ENCODE data around the gene EBP.

GRCh38 chrX:48492293-48492910 is 29.2 kb upstream of the EBP start:
- TF ChIP-seq CTCF (IDR thresholded peaks at IDR 0.05; ENCODE audit: extremely low read depth in 1 of 2, insufficient read depth in 1 of 2, low read depth in 1 of 2, low read length in 2 of 2): no peak
- TF ChIP-seq POLR2A (IDR thresholded peaks at IDR 0.05; ENCODE audit: low read depth, low read length): no peak
